22Rv1 (cell line): ENCODE data around the gene SDK2.

Experiments used
- CTCF ChIP-seq: fragments of 450-650 bp; IDR thresholded peaks from 2 replicates; pipeline ENCODE4 v1.5.1; 2017; ENCODE audit warnings: mild to moderate bottlenecking
- ZFX ChIP-seq: fragments of 450-650 bp; IDR thresholded peaks from 2 replicates; pipeline ENCODE4 v1.6.1; 2017; ENCODE audit warnings: antibody characterized with exemption, borderline replicate concordance

- no peak for TF ChIP-seq CTCF
- no peak for TF ChIP-seq ZFX
Observed at GRCh38 chr17:73546770-73547536, 97.3 kb downstream of the SDK2 start.
